Activated naive CD4-positive, alpha-beta T cell (primary cell): Measurements from ENCODE around the gene OAS1.
A peak's percentile ranks its signal among the peaks of the same experiment; 100 is the strongest.
"Not testable (repeated sequence)": the region's sequence is repeated elsewhere in the genome, so short reads cannot be mapped to it uniquely, and the experiment has no call there.

Source experiments
- DNase-seq, 4 experiments: peaks; one replicate each; lab custom pipeline; 2025; lab: John Stamatoyannopoulos, UW

Gene OAS1

GRCh38 chr12:112937741-112938719 is 31.3 kb downstream of the OAS1 start, which contains the start of gene OAS3:
Gene OAS3, plus strand, starts transcription at chr12:112938474. Its CDS starts 57 bp downstream, at chr12:112938531.
- DNase-seq = peak in 3 of 4 experiments; percentile 4 to 52 (median 30)

GRCh38 chr12:112938751-112939150 is 32.0 kb downstream of the OAS1 start:
- no peak for DNase-seq

- no peak for DNase-seq
Measured at GRCh38 chr12:112939761-112940381, 33.1 kb downstream of the OAS1 start.

GRCh38 chr12:112941528-112942335 is 35.0 kb downstream of the OAS1 start:
- no peak for DNase-seq

- no peak for DNase-seq
Measured at GRCh38 chr12:112942572-112942971, 35.8 kb downstream of the OAS1 start.

- no peak for DNase-seq
Measured at GRCh38 chr12:112944024-112944690, 37.4 kb downstream of the OAS1 start.

GRCh38 chr12:112945515-112945914 is 38.8 kb downstream of the OAS1 start:
- DNase-seq = no peak

GRCh38 chr12:112946236-112947000 is 39.7 kb downstream of the OAS1 start:
- no peak for DNase-seq

- no peak for DNase-seq
Measured at GRCh38 chr12:112947314-112947713, 40.6 kb downstream of the OAS1 start.

- DNase-seq = no peak
Measured at GRCh38 chr12:112947761-112948160, 41.0 kb downstream of the OAS1 start.

- DNase-seq = no peak
Measured at GRCh38 chr12:112948806-112949205, 42.0 kb downstream of the OAS1 start.

GRCh38 chr12:112950701-112951100 is 43.9 kb downstream of the OAS1 start:
- DNase-seq = no peak

- not testable (repeated sequence) for DNase-seq
Measured at GRCh38 chr12:112957125-112957524, 50.4 kb downstream of the OAS1 start.

- DNase-seq = no peak
Measured at GRCh38 chr12:112961074-112961473, 54.3 kb downstream of the OAS1 start.

GRCh38 chr12:112961536-112961935 is 54.8 kb downstream of the OAS1 start:
- DNase-seq = no peak

GRCh38 chr12:112962561-112962960 is 55.8 kb downstream of the OAS1 start:
- no peak for DNase-seq

- no peak for DNase-seq
Measured at GRCh38 chr12:112963227-112963861, 56.6 kb downstream of the OAS1 start.

- no peak for DNase-seq
Measured at GRCh38 chr12:112964067-112964670, 57.4 kb downstream of the OAS1 start.

GRCh38 chr12:112964915-112965314 is 58.2 kb downstream of the OAS1 start:
- no peak for DNase-seq

- no peak for DNase-seq
Measured at GRCh38 chr12:112965643-112966042, 58.9 kb downstream of the OAS1 start.
